ENCODE results near the gene SPATA16.
"Not testable (repeated sequence)": the region's sequence is repeated elsewhere in the genome, so short reads cannot be mapped to it uniquely, and the experiment has no call there.

The SPATA16 gene

GRCh38 chr3:173058229-173058628, 82.8 kb downstream of the SPATA16 start:
- no peak for DNase-seq

GRCh38 chr3:173055228-173055933, 85.7 kb downstream of the SPATA16 start:
- DNase-seq: no peak

DNA sequence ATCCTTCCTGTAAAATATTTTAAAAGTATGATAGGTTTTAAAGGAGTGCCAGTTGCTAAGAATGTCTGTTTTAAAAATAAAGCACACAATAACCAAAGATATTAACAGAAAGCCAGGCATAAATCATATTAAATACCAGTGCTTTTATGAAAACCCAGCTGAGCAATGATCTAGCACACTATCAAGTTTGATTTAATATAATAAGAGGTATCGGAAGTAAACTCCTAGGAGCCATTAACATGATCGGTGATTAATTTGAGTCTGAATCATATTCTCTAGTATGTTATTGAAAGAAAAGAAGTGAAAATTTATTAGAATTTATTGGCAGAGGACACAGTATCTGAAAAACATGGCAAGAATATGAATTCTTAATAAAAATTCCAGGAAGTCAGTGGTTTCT, 91.7 kb downstream of the SPATA16 start:
- DNase-seq: no peak

DNA sequence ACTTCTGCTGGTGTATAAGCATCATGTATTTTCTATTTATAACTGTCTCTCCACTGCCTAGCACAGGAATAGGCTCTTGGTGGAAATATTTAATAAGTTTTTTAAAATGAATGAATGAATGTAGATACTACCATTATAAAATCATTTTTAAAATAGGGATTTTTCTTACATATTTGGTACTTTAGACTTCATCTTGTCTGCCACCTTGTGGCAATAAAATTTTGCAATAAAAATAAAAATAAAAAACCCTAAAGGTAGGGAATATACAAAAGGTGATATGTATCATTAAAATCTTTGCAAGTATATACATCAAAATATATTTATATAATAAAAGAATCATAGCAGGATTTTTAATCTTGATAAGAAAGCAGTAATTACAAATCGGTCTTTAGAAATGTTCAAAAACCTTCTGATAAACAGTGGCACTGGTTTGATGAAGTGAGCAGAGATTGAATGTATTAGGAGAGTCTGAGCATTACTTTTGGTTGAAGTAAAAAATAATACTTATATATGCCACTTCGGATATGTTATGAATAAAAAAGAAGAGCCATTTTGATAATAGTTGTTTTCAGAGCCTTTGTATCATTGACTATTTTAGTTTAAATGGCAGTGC, 95.2 kb downstream of the SPATA16 start:
- peak in 1 of 2 experiments; percentile 9 for DNase-seq

GRCh38 chr3:173044998-173045397, 96.0 kb downstream of the SPATA16 start:
- DNase-seq: no peak

GRCh38 chr3:173043757-173044156, 97.3 kb downstream of the SPATA16 start:
- no peak for DNase-seq

- DNase-seq: no peak
These were observed 102.6 kb downstream of the SPATA16 start for GRCh38 chr3:173038484-173038871.

DNA sequence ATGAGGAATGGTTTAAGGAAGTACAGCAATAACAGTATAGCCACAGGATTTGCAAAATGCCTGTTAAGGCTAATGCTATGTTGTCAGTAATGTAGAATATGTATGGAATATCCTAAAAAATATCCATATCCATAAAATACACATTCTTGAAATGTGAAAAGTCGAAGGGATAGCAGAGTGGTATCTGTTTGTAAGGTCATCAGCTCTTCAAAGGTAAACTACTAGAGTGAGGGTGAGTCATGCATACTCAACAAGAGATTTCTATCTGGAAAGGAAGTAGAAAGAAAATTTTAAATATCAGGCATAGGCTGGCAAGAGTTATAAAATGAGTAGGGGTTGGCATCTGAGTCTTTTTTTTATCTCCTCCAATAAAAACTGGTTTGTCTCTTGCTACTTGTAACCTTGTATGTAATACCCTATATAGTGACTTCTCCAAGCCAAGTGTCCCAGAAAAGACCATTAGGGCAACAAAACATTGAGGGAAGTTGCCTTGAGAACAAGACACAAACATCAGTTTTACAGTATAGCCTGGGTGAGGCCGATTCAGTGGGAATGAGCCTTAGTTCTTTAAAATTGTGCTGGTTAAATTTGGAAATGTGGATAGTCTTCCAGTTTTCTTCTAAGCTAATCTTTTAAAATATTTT, 103.1 kb downstream of the SPATA16 start:
- no peak for DNase-seq

- no peak for DNase-seq
These were observed 110.8 kb downstream of the SPATA16 start for GRCh38 chr3:173030273-173030672.

DNA sequence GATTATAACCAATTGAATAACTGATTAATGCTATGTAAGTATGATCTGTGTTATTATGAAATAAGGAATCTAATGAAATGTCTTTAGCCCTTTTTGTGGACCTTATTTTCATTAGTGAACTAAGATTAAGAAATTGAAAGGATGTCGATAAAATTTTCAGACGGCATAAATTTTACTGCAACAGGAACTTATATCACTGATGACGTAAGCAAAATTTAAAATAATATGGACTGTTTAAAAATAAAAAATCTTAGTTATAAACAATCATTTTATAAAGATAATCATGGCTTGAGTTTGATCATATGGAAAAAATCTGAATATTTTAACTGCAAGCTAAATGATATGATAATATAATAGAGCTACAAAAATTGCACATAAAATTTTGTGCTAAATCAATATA, 112.7 kb downstream of the SPATA16 start:
- no peak for DNase-seq

DNA sequence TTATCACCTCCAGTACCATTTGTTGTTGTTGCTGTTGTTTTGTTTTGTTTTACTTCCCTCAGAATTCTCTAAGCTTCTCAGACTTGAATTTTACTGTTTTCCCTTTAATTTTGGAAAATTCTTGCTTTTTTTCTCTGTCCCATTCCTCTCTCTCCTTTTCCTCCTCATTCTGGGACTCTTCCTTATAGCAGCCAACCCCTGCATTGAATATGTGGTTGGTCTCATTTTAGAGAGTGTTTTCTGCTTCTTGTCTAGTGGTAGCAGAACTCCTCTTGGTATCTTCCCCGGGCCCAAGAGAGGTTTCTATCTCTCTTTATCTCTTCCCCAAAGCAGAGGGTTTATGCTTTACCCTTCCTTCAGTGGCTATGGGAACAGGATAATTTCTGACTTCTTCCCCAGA, 113.6 kb downstream of the SPATA16 start:
- no peak for DNase-seq

GRCh38 chr3:173025941-173026340, 115.1 kb downstream of the SPATA16 start:
- DNase-seq: no peak

GRCh38 chr3:173021547-173022185, 119.4 kb downstream of the SPATA16 start:
- no peak for DNase-seq

- not testable (repeated sequence) for DNase-seq
These were observed 120.9 kb downstream of the SPATA16 start for GRCh38 chr3:173020128-173020527.

- no peak for DNase-seq
These were observed 121.7 kb downstream of the SPATA16 start for GRCh38 chr3:173019378-173019777.

- DNase-seq: no peak
These were observed 122.3 kb downstream of the SPATA16 start for GRCh38 chr3:173018758-173019157.

GRCh38 chr3:173013219-173013832, 127.7 kb downstream of the SPATA16 start:
- DNase-seq: no peak

DNA sequence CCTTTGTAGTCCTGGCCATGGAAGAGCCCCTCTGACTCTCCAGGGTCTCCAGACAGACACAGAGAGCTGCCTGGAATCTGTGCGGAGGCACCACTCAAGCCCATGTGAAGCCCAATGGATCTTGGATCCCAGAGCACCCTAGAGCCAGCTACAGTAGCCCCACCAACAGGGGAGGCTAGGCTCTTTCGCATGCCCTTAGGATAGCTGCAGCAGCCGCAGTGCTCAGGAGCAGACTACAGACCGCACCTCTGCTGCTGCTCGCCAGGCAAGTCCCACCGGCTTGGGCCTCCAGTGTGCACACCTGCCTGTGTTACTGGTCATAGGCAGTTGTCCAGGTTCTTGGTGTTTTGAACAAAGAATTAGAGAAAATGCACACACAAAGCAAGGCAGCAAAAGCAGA, 131.6 kb downstream of the SPATA16 start:
- DNase-seq: no peak

- DNase-seq: no peak
These were observed 132.1 kb downstream of the SPATA16 start for GRCh38 chr3:173008978-173009377.

DNA sequence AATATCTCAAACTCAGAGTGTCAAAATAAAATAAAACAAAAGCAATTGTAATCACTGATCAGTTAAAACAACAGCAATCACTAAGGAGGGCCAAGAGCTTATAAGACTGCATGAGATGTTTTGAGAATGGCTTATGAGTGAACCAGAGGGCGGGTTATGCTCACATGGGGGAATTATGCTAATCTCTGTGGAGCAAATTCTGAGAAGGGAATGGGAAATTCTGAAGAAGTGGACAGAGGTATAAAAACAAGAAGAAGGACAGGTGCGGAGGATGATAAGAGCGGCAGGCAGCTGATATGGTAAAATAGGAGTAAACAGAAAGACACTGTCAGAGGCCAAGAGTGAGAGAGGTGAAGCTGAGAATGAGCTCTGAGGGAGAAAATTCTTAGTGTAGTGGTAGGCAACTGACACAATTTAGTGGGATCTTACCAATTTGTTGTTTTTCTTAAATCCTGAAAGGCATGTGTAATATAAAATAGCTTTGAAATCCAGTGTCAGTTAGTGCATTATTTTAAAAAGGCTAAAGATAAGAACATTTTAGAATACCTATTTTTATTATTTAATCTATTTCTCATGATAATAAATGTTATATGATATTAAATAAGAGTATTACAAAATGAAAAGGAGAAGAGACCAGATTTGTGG, 133.8 kb downstream of the SPATA16 start:
- no peak for DNase-seq

- DNase-seq: no peak
These were observed 135.0 kb downstream of the SPATA16 start for GRCh38 chr3:173006006-173006405.

- DNase-seq: no peak
These were observed 136.4 kb downstream of the SPATA16 start for GRCh38 chr3:173004681-173005080.

- no peak for DNase-seq
These were observed 137.1 kb downstream of the SPATA16 start for GRCh38 chr3:173003956-173004355.
